Stimulated activated naive CD8-positive, alpha-beta T cell treated with anti-CD3 and anti-CD28 coated beads, Interleukin-15, Interleukin-2, amounts not matched to agents 100 ng/mL and 50 ng/mL, for 24 hours (primary cell): ENCODE data around the gene STRN3.

ENCODE experiments used
- H3K27ac Mint-ChIP-seq: one replicate; pipeline ENCODE4 v1.8.0; 2021; ENCODE audit warnings: mild to moderate bottlenecking, mixed read lengths
- H3K27me3 Mint-ChIP-seq: one replicate; pipeline ENCODE4 v1.8.0; 2021; ENCODE audit warnings: mixed read lengths
- H3K36me3 Mint-ChIP-seq: one replicate; pipeline ENCODE4 v1.8.0; 2021; ENCODE audit warnings: low read depth, mixed read lengths
- H3K4me1 Mint-ChIP-seq: one replicate; pipeline ENCODE4 v1.8.0; 2021; ENCODE audit warnings: low read depth, mixed read lengths
- H3K4me3 Mint-ChIP-seq: one replicate; pipeline ENCODE4 v1.8.0; 2021; ENCODE audit warnings: mild to moderate bottlenecking, mixed read lengths
- H3K9me3 Mint-ChIP-seq: one replicate; pipeline ENCODE4 v1.8.0; 2021; ENCODE audit warnings: mixed read lengths

STRN3 gene

DNA sequence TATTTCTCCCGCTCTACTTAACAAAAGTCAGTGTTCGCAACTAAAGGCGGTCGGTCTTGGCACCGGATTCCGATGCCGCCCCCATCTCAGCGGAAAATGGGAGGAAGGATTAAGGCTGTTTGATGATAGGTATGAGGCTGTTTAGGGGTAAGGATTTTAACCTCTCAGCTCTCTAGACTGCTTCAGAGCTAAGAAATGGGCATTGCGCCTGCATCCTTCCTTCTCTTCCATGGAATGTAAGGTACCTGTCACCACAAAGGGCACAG is 150.5 kb downstream of the STRN3 start:
- peak overlapping the region; percentile 79 for H3K4me3 Mint-ChIP-seq
- no peaks in the 10 kb centered on the region for H3K9me3 Mint-ChIP-seq
- H3K36me3 Mint-ChIP-seq = no peaks in the 10 kb centered on the region
- peaks cover 45% of the 10 kb centered on the region for H3K27me3 Mint-ChIP-seq
- H3K27ac Mint-ChIP-seq = peak overlapping the region; percentile 21
- H3K4me1 Mint-ChIP-seq = peaks cover 16% of the 10 kb centered on the region

GRCh38 chr14:30874999-30875787 is 151.0 kb downstream of the STRN3 start:
- H3K4me1 Mint-ChIP-seq = peaks cover 16% of the 10 kb centered on the region
- H3K27ac Mint-ChIP-seq = no peak overlapping the region
- peak overlapping the region; percentile 79 for H3K4me3 Mint-ChIP-seq
- H3K36me3 Mint-ChIP-seq = no peaks in the 10 kb centered on the region
- no peaks in the 10 kb centered on the region for H3K9me3 Mint-ChIP-seq
- H3K27me3 Mint-ChIP-seq = peaks cover 50% of the 10 kb centered on the region

- H3K4me1 Mint-ChIP-seq = peaks cover 16% of the 10 kb centered on the region
- peak within 1 kb of the TSS; percentile 79 for H3K4me3 Mint-ChIP-seq
- peaks cover 57% of the 10 kb centered on the region for H3K27me3 Mint-ChIP-seq
- H3K27ac Mint-ChIP-seq = no peak within 1 kb of the TSS
- H3K36me3 Mint-ChIP-seq = no peaks in the 10 kb centered on the region
- H3K9me3 Mint-ChIP-seq = no peaks in the 10 kb centered on the region
Measured at GRCh38 chr14:30874120-30874998, 151.8 kb downstream of the STRN3 start, which contains the start of gene COCH. Gene COCH (plus strand): TSS chr14:30874559. CDS start chr14:30874939, 380 bp downstream.

DNA sequence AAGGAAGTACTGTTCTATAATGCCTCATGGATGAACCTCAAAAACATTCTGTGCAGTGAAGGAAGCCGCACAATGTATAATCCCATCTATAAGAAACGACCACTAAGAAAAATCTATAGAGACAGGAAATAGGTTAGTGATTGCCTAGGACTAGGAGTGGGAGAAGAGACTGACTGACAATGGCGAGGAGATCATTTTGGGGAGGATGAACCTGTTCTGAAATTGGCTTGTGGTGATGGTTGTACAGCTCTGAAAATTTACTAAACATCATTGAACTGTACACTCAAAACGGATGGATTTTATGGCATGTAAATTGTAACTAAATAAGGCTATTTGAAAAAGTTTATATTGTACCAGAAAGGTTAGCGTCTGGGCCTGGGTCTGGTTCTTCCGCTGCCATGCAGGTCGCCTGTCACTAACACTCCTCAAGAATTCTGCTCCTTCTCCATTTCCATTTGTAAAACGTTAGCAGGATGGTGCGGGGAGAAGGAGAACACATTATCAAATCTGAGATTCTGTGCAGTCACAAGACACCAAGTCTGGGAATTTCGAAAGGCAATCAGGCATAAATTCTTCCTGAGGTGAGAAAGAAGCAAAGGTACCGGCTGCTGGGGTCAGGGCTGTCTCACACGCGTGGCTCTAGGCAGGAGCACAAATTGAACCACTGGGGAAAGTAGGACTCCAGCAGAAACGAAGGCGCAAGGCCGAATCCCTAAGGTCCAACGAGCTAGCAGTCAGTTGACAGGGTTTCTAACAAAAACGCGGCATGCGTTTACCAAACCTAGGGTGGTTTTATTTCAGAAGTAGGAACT is 152.7 kb downstream of the STRN3 start:
- Mint-ChIP-seq H3K36me3 (no peaks in the 10 kb centered on the region), H3K9me3 (no peaks in the 10 kb centered on the region), H3K27ac (no peak overlapping the region), H3K4me3 (peak overlapping the region; percentile 61), H3K27me3 (peaks cover 61% of the 10 kb centered on the region), H3K4me1 (peaks cover 16% of the 10 kb centered on the region)

- no peak overlapping the region for H3K27ac Mint-ChIP-seq
- peaks cover 16% of the 10 kb centered on the region for H3K4me1 Mint-ChIP-seq
- peaks cover 57% of the 10 kb centered on the region for H3K27me3 Mint-ChIP-seq
- no peaks in the 10 kb centered on the region for H3K36me3 Mint-ChIP-seq
- H3K9me3 Mint-ChIP-seq = no peaks in the 10 kb centered on the region
- H3K4me3 Mint-ChIP-seq = no peak overlapping the region
Measured at GRCh38 chr14:30872602-30873001, 153.6 kb downstream of the STRN3 start.

- H3K9me3 Mint-ChIP-seq = no peaks in the 10 kb centered on the region
- no peak overlapping the region for H3K4me3 Mint-ChIP-seq
- peaks cover 43% of the 10 kb centered on the region for H3K27me3 Mint-ChIP-seq
- peaks cover 8% of the 10 kb centered on the region for H3K4me1 Mint-ChIP-seq
- no peak overlapping the region for H3K27ac Mint-ChIP-seq
- H3K36me3 Mint-ChIP-seq = no peaks in the 10 kb centered on the region
Measured at GRCh38 chr14:30869551-30870155, 156.5 kb downstream of the STRN3 start.

DNA sequence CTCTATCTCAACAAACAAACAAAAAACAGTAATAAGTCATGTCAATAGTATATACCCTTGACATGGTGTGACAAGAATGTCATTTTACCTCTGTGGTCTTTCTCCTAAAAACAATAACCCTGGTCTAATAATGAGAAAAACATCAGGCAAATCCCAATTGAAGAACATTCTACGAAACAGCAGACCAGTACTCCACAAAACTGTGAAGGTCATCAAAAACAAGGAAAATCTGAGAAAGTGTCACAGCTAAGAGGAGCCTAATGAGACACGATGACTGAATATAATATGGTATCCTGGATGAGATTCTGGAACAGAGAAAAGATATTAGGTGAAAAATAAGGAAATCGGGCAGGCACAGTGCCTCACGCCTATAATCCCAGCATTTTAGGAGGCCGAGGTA is 157.4 kb downstream of the STRN3 start:
- Mint-ChIP-seq H3K9me3 (no peaks in the 10 kb centered on the region), H3K4me1 (peaks cover 7% of the 10 kb centered on the region), H3K4me3 (no peak overlapping the region), H3K27me3 (peaks cover 50% of the 10 kb centered on the region), H3K36me3 (no peaks in the 10 kb centered on the region), H3K27ac (no peak overlapping the region)

GRCh38 chr14:30864934-30865333 is 161.2 kb downstream of the STRN3 start:
- H3K4me3 Mint-ChIP-seq = no peak overlapping the region
- peaks cover 3% of the 10 kb centered on the region for H3K4me1 Mint-ChIP-seq
- no peaks in the 10 kb centered on the region for H3K9me3 Mint-ChIP-seq
- no peaks in the 10 kb centered on the region for H3K36me3 Mint-ChIP-seq
- H3K27me3 Mint-ChIP-seq = peaks cover 37% of the 10 kb centered on the region
- H3K27ac Mint-ChIP-seq = no peak overlapping the region

DNA sequence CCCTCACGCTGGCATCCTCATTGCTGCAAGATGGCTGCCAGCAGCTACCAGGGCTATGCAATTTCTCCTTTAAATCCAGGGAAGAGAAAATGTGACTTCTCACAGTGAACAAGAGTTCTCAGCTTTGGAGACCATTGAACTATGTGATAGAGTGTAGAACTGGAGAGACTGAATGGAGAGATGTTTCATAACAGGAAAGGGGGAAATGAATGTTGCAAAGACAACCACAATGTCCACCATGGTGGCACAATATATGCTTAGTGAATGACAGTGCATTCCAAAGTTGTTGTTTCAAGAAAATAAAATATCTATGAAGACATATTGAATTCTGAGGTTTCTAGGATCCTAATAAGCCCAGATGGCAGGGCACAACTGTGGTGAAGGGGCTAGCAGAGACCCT is 165.0 kb downstream of the STRN3 start:
- Mint-ChIP-seq H3K36me3 (no peaks in the 10 kb centered on the region), H3K4me3 (no peak overlapping the region), H3K4me1 (peaks cover 3% of the 10 kb centered on the region), H3K9me3 (no peaks in the 10 kb centered on the region), H3K27ac (no peak overlapping the region), H3K27me3 (peaks cover 43% of the 10 kb centered on the region)

GRCh38 chr14:30855345-30856037 is 170.7 kb downstream of the STRN3 start:
- H3K4me3 Mint-ChIP-seq = peak overlapping the region; percentile 11
- no peaks in the 10 kb centered on the region for H3K36me3 Mint-ChIP-seq
- H3K9me3 Mint-ChIP-seq = peaks cover 8% of the 10 kb centered on the region
- peaks cover 39% of the 10 kb centered on the region for H3K27me3 Mint-ChIP-seq
- peaks cover 19% of the 10 kb centered on the region for H3K4me1 Mint-ChIP-seq
- peak overlapping the region; percentile 84 for H3K27ac Mint-ChIP-seq

DNA sequence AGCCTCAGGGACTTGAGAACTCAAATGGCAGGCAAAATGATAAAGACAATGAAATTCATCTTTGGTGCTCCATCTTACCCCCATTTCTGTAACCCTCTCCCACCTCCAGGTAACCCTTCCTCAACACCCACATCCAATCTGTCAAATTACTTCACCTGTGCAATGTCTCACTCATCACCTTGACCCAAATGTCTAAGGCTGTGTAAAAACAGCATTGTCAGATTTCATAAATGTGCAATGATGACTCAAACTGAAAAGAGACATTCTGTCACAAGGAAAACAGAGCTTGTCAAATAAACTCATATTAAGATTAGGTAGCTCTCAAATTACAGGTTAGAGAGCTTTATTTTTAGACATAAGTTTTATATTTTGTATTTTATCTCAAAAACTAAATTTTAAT is 171.7 kb downstream of the STRN3 start:
- peaks cover 19% of the 10 kb centered on the region for H3K4me1 Mint-ChIP-seq
- no peaks in the 10 kb centered on the region for H3K36me3 Mint-ChIP-seq
- no peak overlapping the region for H3K4me3 Mint-ChIP-seq
- peaks cover 8% of the 10 kb centered on the region for H3K9me3 Mint-ChIP-seq
- no peak overlapping the region for H3K27ac Mint-ChIP-seq
- H3K27me3 Mint-ChIP-seq = peaks cover 44% of the 10 kb centered on the region

GRCh38 chr14:30853946-30854345 is 172.2 kb downstream of the STRN3 start:
- Mint-ChIP-seq H3K9me3 (peaks cover 8% of the 10 kb centered on the region), H3K4me1 (peaks cover 19% of the 10 kb centered on the region), H3K36me3 (no peaks in the 10 kb centered on the region), H3K27ac (no peak overlapping the region), H3K4me3 (no peak overlapping the region), H3K27me3 (peaks cover 47% of the 10 kb centered on the region)

DNA sequence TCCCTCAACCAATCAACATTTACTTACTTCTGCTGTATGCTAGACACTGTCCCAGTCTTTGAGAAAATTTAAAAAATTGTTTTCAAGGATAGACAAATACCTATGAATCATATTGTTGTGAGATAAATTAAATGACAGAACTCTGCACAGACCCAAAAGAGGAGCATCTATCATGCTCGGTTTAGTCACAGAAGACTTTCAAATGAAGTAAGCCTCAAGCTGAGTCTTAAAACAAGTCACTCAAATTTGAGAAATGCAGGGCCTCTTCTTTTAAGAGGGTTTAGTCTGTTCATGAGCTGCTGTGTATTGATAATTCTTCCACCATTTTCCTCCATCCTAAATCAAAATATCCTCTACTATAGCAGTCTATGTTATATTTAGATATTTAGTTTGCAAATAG is 176.2 kb downstream of the STRN3 start:
- Mint-ChIP-seq H3K27me3 (peaks cover 50% of the 10 kb centered on the region), H3K27ac (no peak overlapping the region), H3K4me3 (no peak overlapping the region), H3K36me3 (no peaks in the 10 kb centered on the region), H3K9me3 (peaks cover 4% of the 10 kb centered on the region), H3K4me1 (peaks cover 7% of the 10 kb centered on the region)

DNA sequence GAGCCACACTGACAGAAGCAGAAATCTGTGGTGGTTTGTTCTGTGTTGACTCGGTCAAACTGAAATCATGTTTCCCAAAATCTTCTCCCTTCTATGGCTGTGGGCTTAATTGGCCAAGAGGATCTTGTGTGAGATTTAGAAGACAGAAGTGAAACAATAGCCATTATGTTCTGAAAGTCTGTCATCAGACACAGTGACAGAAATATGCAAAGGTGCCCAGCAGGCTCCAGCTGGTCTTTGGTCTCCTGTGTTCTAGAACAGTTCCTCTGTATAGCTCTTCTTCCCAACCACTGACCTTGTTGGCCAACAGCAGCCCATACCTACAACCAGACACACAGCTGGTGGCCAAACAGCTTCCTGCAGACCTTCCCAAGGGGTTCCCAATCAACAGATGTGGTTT is 176.8 kb downstream of the STRN3 start:
- peaks cover 48% of the 10 kb centered on the region for H3K27me3 Mint-ChIP-seq
- H3K27ac Mint-ChIP-seq = no peak overlapping the region
- peaks cover 2% of the 10 kb centered on the region for H3K4me1 Mint-ChIP-seq
- no peaks in the 10 kb centered on the region for H3K36me3 Mint-ChIP-seq
- no peak overlapping the region for H3K4me3 Mint-ChIP-seq
- H3K9me3 Mint-ChIP-seq = peaks cover 1% of the 10 kb centered on the region
